ENCODE measurements around the gene GJA4. TPM values are rescaled to one million over a fixed set of nuclear protein-coding genes. Genes with fewer than 3 reads are reported as not detected.

Gene GJA4
- total and polyA plus RNA-seq, 2 donors (not counting 1 experiment from before 2014, with no cell fraction given), result not detected

- CTCF ChIA-PET, result no interaction called here
- Mint-ChIP-seq H3K4me3 (no peak overlapping the region), H3K27me3 (peaks cover 36% of the 10 kb centered on the region), H3K9me3 (ENCODE audit: insufficient read depth) (no peaks in the 10 kb centered on the region), H3K27ac (no peak overlapping the region), H3K4me1 (peaks cover 7% of the 10 kb centered on the region)
- H3K27me3 ChIP-seq (replicated peaks in 1 of 4; ENCODE audit: control extremely low read depth in 1 of 4, control insufficient read depth in 3 of 4, insufficient read depth in 4 of 4, low read length in 3 of 4), result peaks cover 0 to 27% (median 10%) of the 10 kb centered on the region in 4 experiments
- ATAC-seq (ENCODE audit: low read depth), result no peak
- H2AFZ ChIP-seq (ENCODE audit: insufficient read depth, low read depth, low read length, poor library complexity, severe bottlenecking), result no peak overlapping the region
- intact Hi-C loops (cut with micrococcal nuclease), result no loop called here
- H4K20me1 ChIP-seq (ENCODE audit: control insufficient read depth, insufficient read depth, low read length, poor library complexity, severe bottlenecking), result no peaks in the 10 kb centered on the region
- H3K36me3 ChIP-seq (replicated peaks in 1 of 2; ENCODE audit: control extremely low read depth in 1 of 2, control insufficient read depth in 1 of 2, extremely low read depth in 1 of 2, insufficient read depth in 2 of 2, low read length in 1 of 2), result no peaks in the 10 kb centered on the region
- no peaks in the 10 kb centered on the region for H3K79me2 ChIP-seq (ENCODE audit: control insufficient read depth, insufficient read depth, low read length)
- no peak overlapping the region for H3K4me2 ChIP-seq (replicated peaks; ENCODE audit: low read depth, low read length, poor library complexity, severe bottlenecking)
- no peak overlapping the region for H3K4me3 ChIP-seq (ENCODE audit: control extremely low read depth in 1 of 5, extremely low read depth in 1 of 5, insufficient read depth in 1 of 5, low read depth in 2 of 5, low read length in 4 of 5)
- peaks cover 2 to 13% of the 10 kb centered on the region in 2 donors for H3K4me1 ChIP-seq (ENCODE audit: control insufficient read depth in 2 of 2, insufficient read depth in 2 of 2, low read length in 2 of 2)
- POLR2A ChIA-PET, result no interaction called here
- no peak for TF ChIP-seq EZH2 (IDR thresholded peaks at IDR 0.05; ENCODE audit: borderline replicate concordance, insufficient read depth, low read depth, low read length, poor library complexity, severe bottlenecking)
- no peak for TF ChIP-seq CTCF (IDR thresholded peaks at IDR 0.05)
- no peaks in the 10 kb centered on the region for H3K9me3 ChIP-seq (ENCODE audit: control extremely low read depth in 1 of 3, control insufficient read depth in 2 of 3, insufficient read depth in 1 of 3, low read length in 2 of 3)
- WGBS (ENCODE audit: insufficient coverage), result 56% methylated on average over 9 of the region's 10 CpGs
- no peak overlapping the region for H3K9ac ChIP-seq (ENCODE audit: low read length)
- H3K27ac ChIP-seq (ENCODE audit: low read length in 2 of 2), result no peak overlapping the region
- no peak for DNase-seq
Measured at GRCh38 chr1:34777519-34778321, 15.1 kb upstream of the GJA4 start.

- no peaks in the 10 kb centered on the region for H4K20me1 ChIP-seq (ENCODE audit: control insufficient read depth, insufficient read depth, low read length, poor library complexity, severe bottlenecking)
- 78% methylated on average over 1 of the region's 6 CpGs for WGBS (ENCODE audit: insufficient coverage)
- H2AFZ ChIP-seq (ENCODE audit: insufficient read depth, low read depth, low read length, poor library complexity, severe bottlenecking), result no peak overlapping the region
- H3K4me1 Mint-ChIP-seq, result peaks cover 7% of the 10 kb centered on the region
- intact Hi-C loops (cut with micrococcal nuclease), result no loop called here
- H3K9ac ChIP-seq (ENCODE audit: low read length), result no peak overlapping the region
- no peak overlapping the region for H3K4me3 ChIP-seq (ENCODE audit: control extremely low read depth in 1 of 5, extremely low read depth in 1 of 5, insufficient read depth in 1 of 5, low read depth in 2 of 5, low read length in 4 of 5)
- no peak for DNase-seq
- H3K4me1 ChIP-seq (ENCODE audit: control insufficient read depth in 2 of 2, insufficient read depth in 2 of 2, low read length in 2 of 2), result peaks cover 2 to 13% of the 10 kb centered on the region in 2 donors
- ChIA-PET CTCF (no interaction called here), POLR2A (no interaction called here)
- H3K9me3 ChIP-seq (ENCODE audit: control extremely low read depth in 1 of 3, control insufficient read depth in 2 of 3, insufficient read depth in 1 of 3, low read length in 2 of 3), result no peaks in the 10 kb centered on the region
- no peak for TF ChIP-seq EZH2 (IDR thresholded peaks at IDR 0.05; ENCODE audit: borderline replicate concordance, insufficient read depth, low read depth, low read length, poor library complexity, severe bottlenecking)
- TF ChIP-seq CTCF (IDR thresholded peaks at IDR 0.05), result no peak
- H3K36me3 ChIP-seq (replicated peaks in 1 of 2; ENCODE audit: control extremely low read depth in 1 of 2, control insufficient read depth in 1 of 2, extremely low read depth in 1 of 2, insufficient read depth in 2 of 2, low read length in 1 of 2), result no peaks in the 10 kb centered on the region
- H3K9me3 Mint-ChIP-seq (ENCODE audit: insufficient read depth), result no peaks in the 10 kb centered on the region
- no peak overlapping the region for H3K27ac ChIP-seq (ENCODE audit: low read length in 2 of 2)
- H3K4me2 ChIP-seq (replicated peaks; ENCODE audit: low read depth, low read length, poor library complexity, severe bottlenecking), result no peak overlapping the region
- H3K27me3 ChIP-seq (replicated peaks in 1 of 4; ENCODE audit: control extremely low read depth in 1 of 4, control insufficient read depth in 3 of 4, insufficient read depth in 4 of 4, low read length in 3 of 4), result peaks cover 0 to 32% (median 10%) of the 10 kb centered on the region in 4 experiments
- peaks cover 43% of the 10 kb centered on the region for H3K27me3 Mint-ChIP-seq
- no peaks in the 10 kb centered on the region for H3K79me2 ChIP-seq (ENCODE audit: control insufficient read depth, insufficient read depth, low read length)
- ATAC-seq (ENCODE audit: low read depth), result no peak
- H3K27ac Mint-ChIP-seq, result no peak overlapping the region
- H3K4me3 Mint-ChIP-seq, result no peak overlapping the region
Measured at GRCh38 chr1:34778381-34778780, 14.4 kb upstream of the GJA4 start.

Measured in B cell (primary cell).